ENCODE data around the gene ID3.

The ID3 gene

DNA sequence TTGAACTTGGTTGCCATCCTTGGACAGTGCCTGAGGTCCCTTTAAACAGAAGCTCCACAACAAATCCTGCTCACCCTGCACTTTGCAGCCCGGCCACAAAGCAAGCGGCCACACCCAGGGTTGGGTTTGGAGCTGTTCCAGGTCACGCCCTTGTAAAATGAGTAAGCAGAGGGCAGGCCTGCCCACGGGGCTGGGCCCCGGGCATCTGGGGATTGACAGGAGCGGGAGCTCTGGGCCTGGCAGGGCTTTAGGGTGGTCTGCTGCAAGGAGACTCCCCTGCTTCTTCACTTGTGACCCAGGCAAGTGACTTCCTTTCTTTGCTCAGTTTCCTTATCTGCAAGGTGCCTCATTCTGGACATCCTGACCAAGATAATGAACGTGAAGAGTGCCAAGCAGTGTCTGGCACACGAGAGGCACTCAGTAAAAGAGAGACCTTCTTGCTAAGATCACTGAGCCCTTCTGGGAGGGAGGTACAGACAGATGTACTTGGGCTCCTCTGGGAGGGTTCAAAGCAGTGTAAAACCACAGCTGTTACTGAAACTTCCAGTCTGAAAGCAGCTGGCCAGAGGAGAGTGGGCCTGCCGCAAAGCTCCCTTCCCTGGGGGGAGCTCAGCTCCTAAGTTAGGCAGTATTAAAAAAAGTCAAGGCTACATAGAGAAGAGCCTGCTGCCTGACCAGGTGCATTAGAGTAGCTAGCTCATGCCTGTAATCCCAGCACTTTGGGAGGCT, 30.9 kb downstream of the ID3 start:
- TF ChIP-seq, protein P1, sequence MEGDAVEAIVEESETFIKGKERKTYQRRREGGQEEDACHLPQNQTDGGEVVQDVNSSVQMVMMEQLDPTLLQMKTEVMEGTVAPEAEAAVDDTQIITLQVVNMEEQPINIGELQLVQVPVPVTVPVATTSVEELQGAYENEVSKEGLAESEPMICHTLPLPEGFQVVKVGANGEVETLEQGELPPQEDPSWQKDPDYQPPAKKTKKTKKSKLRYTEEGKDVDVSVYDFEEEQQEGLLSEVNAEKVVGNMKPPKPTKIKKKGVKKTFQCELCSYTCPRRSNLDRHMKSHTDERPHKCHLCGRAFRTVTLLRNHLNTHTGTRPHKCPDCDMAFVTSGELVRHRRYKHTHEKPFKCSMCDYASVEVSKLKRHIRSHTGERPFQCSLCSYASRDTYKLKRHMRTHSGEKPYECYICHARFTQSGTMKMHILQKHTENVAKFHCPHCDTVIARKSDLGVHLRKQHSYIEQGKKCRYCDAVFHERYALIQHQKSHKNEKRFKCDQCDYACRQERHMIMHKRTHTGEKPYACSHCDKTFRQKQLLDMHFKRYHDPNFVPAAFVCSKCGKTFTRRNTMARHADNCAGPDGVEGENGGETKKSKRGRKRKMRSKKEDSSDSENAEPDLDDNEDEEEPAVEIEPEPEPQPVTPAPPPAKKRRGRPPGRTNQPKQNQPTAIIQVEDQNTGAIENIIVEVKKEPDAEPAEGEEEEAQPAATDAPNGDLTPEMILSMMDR (IDR thresholded peaks at IDR 0.05; ENCODE audit: low read depth, low read length, missing control alignments) = no peak
- H3K4me3 ChIP-seq (ENCODE audit: low read depth, low read length) = peak overlapping the region; percentile 83
- DNase-seq (ENCODE audit: low read depth) = peak; percentile 72

GRCh38 chr1:23527900-23528249, 31.4 kb downstream of the ID3 start:
- no peak for DNase-seq (ENCODE audit: low read depth)
- TF ChIP-seq, protein P1 (IDR thresholded peaks at IDR 0.05; ENCODE audit: low read depth, low read length, missing control alignments) = peak; percentile 21
- H3K4me3 ChIP-seq (ENCODE audit: low read depth, low read length) = no peak overlapping the region; the same call in 1 of the 2 replicates

- DNase-seq (ENCODE audit: low read depth) = no peak
- no peak overlapping the region for H3K4me3 ChIP-seq (ENCODE audit: low read depth, low read length)
- TF ChIP-seq, protein P1 (IDR thresholded peaks at IDR 0.05; ENCODE audit: low read depth, low read length, missing control alignments) = no peak
These were observed 31.9 kb downstream of the ID3 start for GRCh38 chr1:23527366-23527765.

- DNase-seq (ENCODE audit: low read depth) = no peak
- TF ChIP-seq, protein P1 (IDR thresholded peaks at IDR 0.05; ENCODE audit: low read depth, low read length, missing control alignments) = no peak
- H3K4me3 ChIP-seq (ENCODE audit: low read depth, low read length) = no peak overlapping the region
These were observed 32.8 kb downstream of the ID3 start for GRCh38 chr1:23526329-23527041.

DNA sequence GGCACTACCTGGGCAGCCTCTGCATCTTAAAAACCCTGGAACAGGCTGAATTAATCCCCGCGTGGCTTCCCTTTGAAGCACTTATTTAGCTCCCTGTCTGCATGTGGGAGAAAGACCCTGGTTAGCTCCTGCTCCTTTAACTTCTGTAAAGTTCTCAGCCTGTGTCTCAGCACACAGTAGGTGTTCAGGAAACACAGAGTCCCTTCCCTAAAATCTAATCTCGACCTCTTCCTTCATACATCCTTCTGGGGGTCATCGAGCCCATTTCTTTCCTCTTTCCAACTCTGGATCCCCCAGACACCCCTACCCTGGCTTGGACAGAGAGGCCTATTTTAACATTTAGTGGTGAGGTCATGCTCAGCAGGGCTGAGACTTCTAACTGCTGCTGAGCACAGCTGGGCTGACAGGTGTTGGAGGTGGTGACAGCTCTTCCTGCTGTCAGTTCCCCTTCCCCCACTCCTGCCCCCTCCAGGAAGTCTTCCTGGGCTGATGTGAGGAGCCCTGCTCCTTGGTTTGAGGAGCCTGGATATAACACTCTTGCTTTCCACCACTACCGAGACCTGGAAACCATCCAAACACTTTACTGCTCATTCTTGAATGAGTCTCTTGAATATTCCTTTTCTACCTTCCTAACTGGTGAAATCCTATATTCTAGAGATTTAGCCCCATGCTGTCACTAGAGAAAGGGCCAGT, 33.6 kb downstream of the ID3 start:
- peak; percentile 57 for DNase-seq (ENCODE audit: low read depth)
- H3K4me3 ChIP-seq (ENCODE audit: low read depth, low read length) = no peak overlapping the region; the same call in 1 of the 2 replicates
- TF ChIP-seq, protein P1 (IDR thresholded peaks at IDR 0.05; ENCODE audit: low read depth, low read length, missing control alignments) = no peak

DNA sequence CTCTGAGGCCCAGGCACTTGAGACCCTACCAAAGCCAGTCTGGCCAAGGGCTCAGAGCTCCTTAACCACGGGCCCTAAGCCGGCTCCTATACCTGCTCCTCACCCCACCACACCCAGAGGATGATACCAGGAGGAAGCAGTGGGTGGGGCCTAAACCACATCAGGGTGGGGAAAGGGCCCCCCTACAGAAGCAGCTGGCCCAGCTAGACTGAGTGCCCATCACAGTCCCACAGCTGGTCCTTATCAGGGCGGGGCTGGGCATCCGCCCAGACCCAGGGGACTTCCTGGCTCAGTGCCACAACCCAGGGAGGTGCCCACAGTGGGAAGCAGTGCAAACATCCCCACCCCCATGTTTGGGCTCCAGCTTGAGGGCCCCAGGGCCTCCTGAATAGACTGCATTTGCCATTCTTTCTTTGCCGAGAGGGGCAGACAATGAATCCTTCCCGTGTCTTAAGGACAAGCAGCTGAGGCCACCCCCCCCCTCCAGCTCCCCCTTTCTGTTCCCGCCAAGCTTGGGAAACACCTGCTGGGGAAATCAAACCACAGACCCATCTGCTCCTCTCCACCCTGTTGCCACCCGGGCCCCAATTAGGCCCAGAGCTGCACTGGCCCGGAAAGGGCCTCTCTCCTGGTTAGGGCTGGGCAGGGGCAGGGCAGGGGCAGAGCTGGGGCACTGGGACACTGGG, 34.4 kb downstream of the ID3 start:
- no peak for DNase-seq (ENCODE audit: low read depth)
- no peak overlapping the region; the same call in 1 of the 2 replicates for H3K4me3 ChIP-seq (ENCODE audit: low read depth, low read length)
- TF ChIP-seq, protein P1 (IDR thresholded peaks at IDR 0.05; ENCODE audit: low read depth, low read length, missing control alignments) = no peak
